IMR-90 (cell line): ENCODE data around the gene MAPK10. TPM values are rescaled to one million over a fixed set of nuclear protein-coding genes. Genes with fewer than 3 reads are reported as not detected.

Experiments used
- ATAC-seq: fragments of 200-7000 bp; cut with Tn5 transposase; 2 replicates; pipeline ENCODE4 v1.9.1; 2020; ENCODE audit warnings: low read depth, mild to moderate bottlenecking, moderate library complexity
- BruUV-seq: library from RNA; stranded (reverse); fragments of 400-500 nt; replicated peaks from 2 replicates; lab custom pipeline; 2021; lab: Mats Ljungman, UMichigan
- CTCF ChIA-PET: fragments of 300-600 bp; formaldehyde crosslinking; extraction: SDS; loops from one replicate; lab custom pipeline; 2021; ENCODE audit warnings: antibody characterized with exemption; lab: Yijun Ruan, JAX
- POLR2A ChIA-PET: fragments of 300-600 bp; sonication (Branson Sonifier 250); formaldehyde crosslinking; loops from one replicate; lab custom pipeline; 2022; ENCODE audit warnings: antibody characterized with exemption; ENCODE audit not compliant: unreplicated experiment; lab: Charles Lee
- DNase-seq: peaks from one replicate; pipeline ENCODE4 v3.0.0; 2013
- H2AFZ ChIP-seq: replicated peaks from 2 replicates; pipeline ENCODE3; 2013; ENCODE audit warnings: low read length, mild to moderate bottlenecking; ENCODE audit not compliant: poor library complexity
- H2AK5ac ChIP-seq: 2 replicates; pipeline ENCODE4 v1.6.1; 2013; ENCODE audit warnings: low read depth, low read length, inconsistent platforms
- H2AK9ac ChIP-seq: replicated peaks from 2 replicates; pipeline ENCODE3; 2013; ENCODE audit warnings: mild to moderate bottlenecking, low read depth, low read length, moderate library complexity; ENCODE audit not compliant: poor library complexity
- H2BK120ac ChIP-seq: 2 replicates; pipeline ENCODE4 v1.6.1; 2013; ENCODE audit warnings: low read depth, low read length, inconsistent platforms
- H2BK15ac ChIP-seq: 3 replicates; pipeline ENCODE4 v1.6.1; 2013; ENCODE audit warnings: low read depth, low read length, inconsistent platforms
- H2BK20ac ChIP-seq: 2 replicates; pipeline ENCODE4 v1.6.1; 2013; ENCODE audit warnings: low read depth, mild to moderate bottlenecking, inconsistent platforms, low read length, moderate library complexity
- H2BK5ac ChIP-seq: 2 replicates; pipeline ENCODE4 v1.6.1; 2013; ENCODE audit warnings: mild to moderate bottlenecking, low read depth, low read length, inconsistent platforms; ENCODE audit not compliant: poor library complexity, severe bottlenecking
- H3K14ac ChIP-seq: replicated peaks from 2 replicates; pipeline ENCODE4 v1.6.1; 2013; ENCODE audit warnings: low read depth, low read length, inconsistent platforms
- H3K18ac ChIP-seq: 2 replicates; pipeline ENCODE4 v1.6.1; 2013; ENCODE audit warnings: low read depth, low read length, control low read depth
- H3K23ac ChIP-seq: 2 replicates; pipeline ENCODE4 v1.6.1; 2013; ENCODE audit warnings: low read depth, low read length, inconsistent platforms
- H3K27ac ChIP-seq: 2 replicates; pipeline ENCODE4 v1.5.1; 2013; ENCODE audit warnings: mild to moderate bottlenecking, control low read depth, low read length; ENCODE audit not compliant: insufficient read depth
- H3K27me3 ChIP-seq: 2 replicates; pipeline ENCODE4 v1.6.1; 2013; ENCODE audit warnings: low read length; ENCODE audit not compliant: control insufficient read depth, insufficient read depth
- H3K36me3 ChIP-seq: 2 replicates; pipeline ENCODE4 v1.6.1; 2013; ENCODE audit warnings: low read length, mixed read lengths; ENCODE audit not compliant: control insufficient read depth, insufficient read depth
- H3K4ac ChIP-seq: 2 replicates; pipeline ENCODE4 v1.6.1; 2013; ENCODE audit warnings: low read depth, low read length, inconsistent platforms
- H3K4me1 ChIP-seq: 2 replicates; pipeline ENCODE4 v1.6.1; 2013; ENCODE audit warnings: low read length, mixed read lengths; ENCODE audit not compliant: control insufficient read depth, insufficient read depth
- H3K4me2 ChIP-seq: 2 replicates; pipeline ENCODE4 v1.6.1; 2013; ENCODE audit warnings: low read depth, mild to moderate bottlenecking, control low read depth, low read length, moderate library complexity
- H3K4me3 ChIP-seq: 2 replicates; pipeline ENCODE4 v1.5.1; 2013; ENCODE audit warnings: low read depth, mild to moderate bottlenecking, control low read depth, low read length, moderate library complexity; ENCODE audit not compliant: insufficient read depth
- H3K56ac ChIP-seq: 2 replicates; pipeline ENCODE4 v1.6.1; 2013; ENCODE audit warnings: low read length, inconsistent platforms; ENCODE audit not compliant: insufficient read depth; ENCODE audit errors: extremely low read depth
- H3K79me1 ChIP-seq, 2 experiments: 2 replicates each; pipeline ENCODE4 v1.6.1; 2013; ENCODE audit warnings: low read length in 2 of 2, inconsistent platforms in 1 of 2, low read depth in 1 of 2
- H3K9ac ChIP-seq: 2 replicates; pipeline ENCODE4 v1.6.1; 2013; ENCODE audit warnings: low read depth, low read length, control low read depth
- H3K9me1 ChIP-seq: 2 replicates; pipeline ENCODE4 v1.6.1; 2013; ENCODE audit warnings: low read length, inconsistent platforms; ENCODE audit not compliant: insufficient read depth
- H3K9me3 ChIP-seq: 2 replicates; pipeline ENCODE4 v1.6.1; 2013; ENCODE audit warnings: low read length; ENCODE audit not compliant: control insufficient read depth, insufficient read depth
- H4K20me1 ChIP-seq: 2 replicates; pipeline ENCODE4 v1.6.1; 2013; ENCODE audit warnings: low read length, inconsistent platforms; ENCODE audit not compliant: insufficient read depth
- H4K5ac ChIP-seq: 2 replicates; pipeline ENCODE4 v1.6.1; 2013; ENCODE audit warnings: mild to moderate bottlenecking, low read depth, low read length, control low read depth
- H4K8ac ChIP-seq, 2 experiments: 2 replicates each; pipeline ENCODE4 v1.6.1; 2013; ENCODE audit warnings: low read depth in 2 of 2, low read length in 2 of 2, control low read depth in 1 of 2, inconsistent platforms in 1 of 2
- H4K91ac ChIP-seq: 2 replicates; pipeline ENCODE4 v1.6.1; 2013; ENCODE audit warnings: low read depth, low read length, inconsistent platforms; ENCODE audit not compliant: insufficient read depth
- BHLHE40 ChIP-seq: fragments of 150-350 bp; IDR thresholded peaks from 2 replicates; pipeline ENCODE4 v1.6.1; 2016; ENCODE audit warnings: mild to moderate bottlenecking, low read depth, low read length
- CEBPB ChIP-seq: IDR thresholded peaks from 2 replicates; pipeline ENCODE4 v1.6.1; 2012; ENCODE audit warnings: low read depth, low read length, improper control_type of control experiment
- CHD1 ChIP-seq: IDR thresholded peaks from 2 replicates; pipeline ENCODE4 v1.6.1; 2012; ENCODE audit warnings: low read depth, low read length, improper control_type of control experiment
- ELK1 ChIP-seq: fragments of 150-350 bp; IDR thresholded peaks from 2 replicates; pipeline ENCODE4 v1.6.1; 2016; ENCODE audit warnings: low read depth, mild to moderate bottlenecking, low read length, moderate library complexity, borderline replicate concordance
- FOS ChIP-seq: fragments of 150-350 bp; IDR thresholded peaks from 2 replicates; pipeline ENCODE4 v1.6.1; 2016; ENCODE audit warnings: low read depth, low read length
- MAFK ChIP-seq: IDR thresholded peaks from 2 replicates; pipeline ENCODE4 v1.6.1; 2012; ENCODE audit warnings: low read depth, low read length, improper control_type of control experiment
- MAZ ChIP-seq: IDR thresholded peaks from 2 replicates; pipeline ENCODE4 v1.6.1; 2012; ENCODE audit warnings: low read depth, mild to moderate bottlenecking, low read length, improper control_type of control experiment, moderate library complexity, borderline replicate concordance
- MXI1 ChIP-seq: IDR thresholded peaks from 2 replicates; pipeline ENCODE4 v1.6.1; 2012; ENCODE audit warnings: low read depth, mild to moderate bottlenecking, low read length, moderate library complexity, borderline replicate concordance
- NFE2L2 ChIP-seq: fragments of 150-350 bp; IDR thresholded peaks from 2 replicates; pipeline ENCODE4 v1.6.1; 2016; ENCODE audit warnings: low read depth, mild to moderate bottlenecking, low read length
- POLR2A ChIP-seq: IDR thresholded peaks from 2 replicates; pipeline ENCODE4 v1.6.1; 2012; ENCODE audit warnings: mild to moderate bottlenecking, low read depth, low read length
- RAD21 ChIP-seq: IDR thresholded peaks from 2 replicates; pipeline ENCODE4 v1.6.1; 2012; ENCODE audit warnings: low read length, improper control_type of control experiment
- RCOR1 ChIP-seq: IDR thresholded peaks from 2 replicates; pipeline ENCODE4 v1.6.1; 2012; ENCODE audit warnings: mild to moderate bottlenecking, low read length, improper control_type of control experiment; ENCODE audit not compliant: insufficient replicate concordance
- RFX5 ChIP-seq: IDR thresholded peaks from 2 replicates; pipeline ENCODE4 v1.8.0; 2012; ENCODE audit warnings: low read depth, mild to moderate bottlenecking, low read length, moderate library complexity
- SMC3 ChIP-seq: fragments of 150-350 bp; IDR thresholded peaks from 2 replicates; pipeline ENCODE4 v1.6.1; 2016; ENCODE audit warnings: low read depth, mild to moderate bottlenecking, antibody characterized with exemption, low read length, moderate library complexity
- USF2 ChIP-seq: fragments of 150-350 bp; IDR thresholded peaks from 2 replicates; pipeline ENCODE4 v1.6.1; 2017; ENCODE audit warnings: mild to moderate bottlenecking, antibody characterized with exemption, low read length, low read depth
- WGBS, 2 experiments: methylation state at CpG; one replicate each; pipeline versions ENCODE4 v1.1.5 to v1.1.7; 2013; ENCODE audit warnings: missing lambda C conversion rate in 2 of 2; ENCODE audit not compliant: insufficient read length in 1 of 2; ENCODE audit errors: extremely low coverage in 2 of 2; 5-methylcytosine and 5-hydroxymethylcytosine counted together
- dilution Hi-C: fragments of 300-500 bp; cut with HindIII; formaldehyde crosslinking; loops from one replicate; pipeline ENCODE4 v1.14.3; 2018; ENCODE audit warnings: low sequenced_read_pairs; ENCODE audit not compliant: unreplicated experiment
- in situ Hi-C: fragments of 300-500 bp; cut with MboI; formaldehyde crosslinking; loops from 3 replicates; pipeline ENCODE4 v1.14.3; 2019; ENCODE audit warnings: low sequenced_read_pairs, inconsistent platforms, mixed read lengths
- intact Hi-C: fragments of 100-400 bp; cut with micrococcal nuclease; formaldehyde crosslinking; loops from 2 replicates; pipeline ENCODE4 v1.10.0; 2022
- polyA plus RNA-seq, 3 experiments: library from polyadenylated mRNA; depleted of rRNA; stranded (reverse); fragments of >200 nt; gene quantifications; 2 replicates each; pipeline ENCODE4 v1.2.3, GENCODE V29; 2012; ENCODE audit warnings: low replicate concordance in 1 of 3
- total RNA-seq: library from RNA; depleted of rRNA; stranded (reverse); fragments of >200 nt; gene quantifications from 2 replicates; pipeline ENCODE4 v1.2.3, GENCODE V29; 2012
- TF ChIP-seq, protein P1 (sequence below): conservative IDR thresholded peaks from 2 replicates; pipeline ENCODE4 v1.5.1; 2012; ENCODE audit warnings: mild to moderate bottlenecking, low read depth, low read length, improper control_type of control experiment

MAPK10 gene
- total and polyA plus RNA-seq, 2 of the 4 experiments (the other 2 are of a cell fraction): 2.8 to 6.5 TPM

DNA sequence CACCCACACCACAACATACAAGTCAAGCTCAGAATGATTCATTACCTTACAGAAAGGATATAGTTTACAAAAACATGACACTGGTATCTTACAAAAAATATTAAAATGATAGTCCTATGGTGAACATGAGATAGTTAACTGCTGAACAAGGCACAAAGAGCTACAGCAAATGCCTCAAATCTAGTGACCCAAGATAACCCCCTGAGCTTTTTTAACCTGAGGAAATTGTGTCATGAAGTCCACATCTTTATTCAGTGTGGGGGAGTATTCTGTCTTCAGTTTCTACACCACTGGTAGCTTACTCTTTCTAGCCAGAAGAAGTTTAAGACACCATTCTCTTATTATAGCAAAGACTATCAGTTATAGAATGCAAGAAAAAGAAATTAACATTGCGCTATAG is 218.7 kb downstream of the MAPK10 start:
- no peak overlapping the region for H3K23ac ChIP-seq
- no peaks in the 10 kb centered on the region for H3K36me3 ChIP-seq
- H2AFZ ChIP-seq: no peak overlapping the region
- H3K9me1 ChIP-seq: no peaks in the 10 kb centered on the region
- no peak overlapping the region for H3K14ac ChIP-seq
- H3K4me1 ChIP-seq: no peaks in the 10 kb centered on the region
- no peak overlapping the region for H3K56ac ChIP-seq
- POLR2A ChIA-PET: no interaction called here
- WGBS, 2 experiments: no CpG with 5 or more reads among the region's 1 CpG
- H4K20me1 ChIP-seq: no peaks in the 10 kb centered on the region
- ATAC-seq: no peak
- H2BK15ac ChIP-seq: no peak overlapping the region
- no peak overlapping the region for H3K18ac ChIP-seq
- H4K5ac ChIP-seq: no peak overlapping the region
- H3K4me2 ChIP-seq: no peak overlapping the region
- intact Hi-C loops (no loop called here), in situ Hi-C loops (no loop called here), dilution Hi-C loops (no loop called here)
- no peak for TF ChIP-seq RAD21
- TF ChIP-seq FOS: no peak
- TF ChIP-seq SMC3: no peak
- no peak for TF ChIP-seq CHD1
- no peak for TF ChIP-seq RFX5
- TF ChIP-seq POLR2A: no peak
- no peak for TF ChIP-seq MXI1
- no peak for TF ChIP-seq NFE2L2
- TF ChIP-seq, protein P1, sequence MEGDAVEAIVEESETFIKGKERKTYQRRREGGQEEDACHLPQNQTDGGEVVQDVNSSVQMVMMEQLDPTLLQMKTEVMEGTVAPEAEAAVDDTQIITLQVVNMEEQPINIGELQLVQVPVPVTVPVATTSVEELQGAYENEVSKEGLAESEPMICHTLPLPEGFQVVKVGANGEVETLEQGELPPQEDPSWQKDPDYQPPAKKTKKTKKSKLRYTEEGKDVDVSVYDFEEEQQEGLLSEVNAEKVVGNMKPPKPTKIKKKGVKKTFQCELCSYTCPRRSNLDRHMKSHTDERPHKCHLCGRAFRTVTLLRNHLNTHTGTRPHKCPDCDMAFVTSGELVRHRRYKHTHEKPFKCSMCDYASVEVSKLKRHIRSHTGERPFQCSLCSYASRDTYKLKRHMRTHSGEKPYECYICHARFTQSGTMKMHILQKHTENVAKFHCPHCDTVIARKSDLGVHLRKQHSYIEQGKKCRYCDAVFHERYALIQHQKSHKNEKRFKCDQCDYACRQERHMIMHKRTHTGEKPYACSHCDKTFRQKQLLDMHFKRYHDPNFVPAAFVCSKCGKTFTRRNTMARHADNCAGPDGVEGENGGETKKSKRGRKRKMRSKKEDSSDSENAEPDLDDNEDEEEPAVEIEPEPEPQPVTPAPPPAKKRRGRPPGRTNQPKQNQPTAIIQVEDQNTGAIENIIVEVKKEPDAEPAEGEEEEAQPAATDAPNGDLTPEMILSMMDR: no peak
- TF ChIP-seq USF2: no peak
- TF ChIP-seq MAFK: no peak
- no peak for TF ChIP-seq BHLHE40
- TF ChIP-seq MAZ: no peak
- TF ChIP-seq CEBPB: no peak
- no peak for TF ChIP-seq ELK1
- no peak for TF ChIP-seq RCOR1
- H2AK5ac ChIP-seq: no peak overlapping the region
- H2BK20ac ChIP-seq: no peak overlapping the region
- no peaks in the 10 kb centered on the region for H3K79me1 ChIP-seq
- BruUV-seq: no TSS peak
- no peak overlapping the region for H4K8ac ChIP-seq
- H3K9me3 ChIP-seq: no peaks in the 10 kb centered on the region
- no peak overlapping the region for H2BK120ac ChIP-seq
- H3K27ac ChIP-seq: no peak overlapping the region
- H3K4ac ChIP-seq: no peak overlapping the region
- H3K9ac ChIP-seq: no peak overlapping the region
- H2AK9ac ChIP-seq: no peak overlapping the region
- H2BK5ac ChIP-seq: no peak overlapping the region
- H3K4me3 ChIP-seq: no peak overlapping the region
- no peak overlapping the region for H4K91ac ChIP-seq
- CTCF ChIA-PET: interaction anchor here (0.6 kb wide), 1 partner anchor 344 kb away, joined by 3 read pairs; no protein-coding TSS in a partner anchor
- H3K27me3 ChIP-seq: no peaks in the 10 kb centered on the region
- no peak for DNase-seq
